Fibroblast of lung (primary cell): ENCODE results near the gene SETX. TPM values are rescaled to one million over a fixed set of nuclear protein-coding genes. Genes with fewer than 3 reads are reported as not detected.
"Not testable (repeated sequence)": the region's sequence is repeated elsewhere in the genome, so short reads cannot be mapped to it uniquely, and the experiment has no call there.

ENCODE experiments used
- DNase-seq, 2 donors: peaks; one replicate each; pipeline versions ENCODE4 v3.0.0 to v3.0.0-alpha.2; 2010; ENCODE audit warnings: low read depth in 2 of 2
- H2AFZ ChIP-seq: 2 replicates; pipeline ENCODE4 v1.5.1; 2012; ENCODE audit warnings: low read length, control low read depth, inconsistent platforms
- H3K27ac ChIP-seq: 2 replicates; pipeline ENCODE4 v1.5.1; 2011; ENCODE audit warnings: low read length, control low read depth; ENCODE audit not compliant: insufficient read depth
- H3K27me3 ChIP-seq: 2 replicates; pipeline ENCODE4 v1.5.1; 2011; ENCODE audit warnings: mild to moderate bottlenecking, low read length; ENCODE audit not compliant: control insufficient read depth, insufficient read depth
- H3K36me3 ChIP-seq: 2 replicates; pipeline ENCODE4 v1.5.1; 2011; ENCODE audit warnings: low read length; ENCODE audit not compliant: control insufficient read depth, insufficient read depth
- H3K4me1 ChIP-seq: 2 replicates; pipeline ENCODE4 v1.5.1; 2011; ENCODE audit warnings: low read length; ENCODE audit not compliant: control insufficient read depth, insufficient read depth; ENCODE audit errors: extremely low read depth
- H3K4me2 ChIP-seq: 2 replicates; pipeline ENCODE4 v1.5.1; 2011; ENCODE audit warnings: low read length, control low read depth; ENCODE audit not compliant: insufficient read depth; ENCODE audit errors: extremely low read depth
- H3K4me3 ChIP-seq, 4 experiments: fragments of 200-600 bp in 1 of 4; sonication (generic) in 1 of 4; replicated peaks in 1 of 4; 2 replicates each; pipeline ENCODE4 v1.5.1; 2011 to 2016; ENCODE audit warnings: low read length in 4 of 4, low read depth in 3 of 4, mild to moderate bottlenecking in 3 of 4, control low read depth in 2 of 4, inconsistent platforms in 1 of 4, mixed read lengths in 1 of 4; ENCODE audit not compliant: insufficient read depth in 1 of 4; ENCODE audit errors: control extremely low read depth in 1 of 4
- H3K79me2 ChIP-seq: 2 replicates; pipeline ENCODE4 v1.5.1; 2012; ENCODE audit warnings: mild to moderate bottlenecking, low read length, inconsistent platforms; ENCODE audit not compliant: control insufficient read depth, insufficient read depth
- H3K9ac ChIP-seq: 2 replicates; pipeline ENCODE4 v1.5.1; 2011; ENCODE audit warnings: mild to moderate bottlenecking, low read length, control low read depth; ENCODE audit not compliant: insufficient read depth
- H3K9me3 ChIP-seq: 2 replicates; pipeline ENCODE4 v1.5.1; 2012; ENCODE audit warnings: low read depth, low read length; ENCODE audit not compliant: control insufficient read depth, insufficient read depth
- H4K20me1 ChIP-seq: 2 replicates; pipeline ENCODE4 v1.5.1; 2011; ENCODE audit warnings: low read length; ENCODE audit not compliant: control insufficient read depth, insufficient read depth; ENCODE audit errors: extremely low read depth
- CTCF ChIP-seq, 2 donors: IDR thresholded peaks in 1 of 2; conservative IDR thresholded peaks in 1 of 2; 1 replicate in 1 of 2; 2 replicates in 1 of 2; pipeline ENCODE4 v1.5.1; 2011 to 2012; ENCODE audit warnings: low read length in 2 of 2, control low read depth in 1 of 2, inconsistent platforms in 1 of 2, low read depth in 1 of 2, mild to moderate bottlenecking in 1 of 2
- EZH2 ChIP-seq: IDR thresholded peaks from 2 replicates; pipeline ENCODE4 v1.5.1; 2012; ENCODE audit warnings: low read length, control low read depth, mild to moderate bottlenecking; ENCODE audit errors: missing control alignments
- polyA plus RNA-seq, 2 donors: library from polyadenylated mRNA; depleted of rRNA in 1 of 2; stranded (reverse) in 1 of 2; unstranded in 1 of 2; fragments of >200 nt; gene quantifications; 2 replicates each; pipeline ENCODE4 v1.2.1, GENCODE V29; 2011 to 2012; ENCODE audit warnings: missing spikeins in 1 of 2
- total RNA-seq: library from RNA; depleted of rRNA; stranded (reverse); fragments of >200 nt; gene quantifications from 2 replicates; pipeline ENCODE4 v1.2.1, GENCODE V29; 2014

Gene SETX
- total and polyA plus RNA-seq, 2 donors (not counting 1 experiment from before 2014, with no cell fraction given), result 31.5 to 78.3 TPM

DNA sequence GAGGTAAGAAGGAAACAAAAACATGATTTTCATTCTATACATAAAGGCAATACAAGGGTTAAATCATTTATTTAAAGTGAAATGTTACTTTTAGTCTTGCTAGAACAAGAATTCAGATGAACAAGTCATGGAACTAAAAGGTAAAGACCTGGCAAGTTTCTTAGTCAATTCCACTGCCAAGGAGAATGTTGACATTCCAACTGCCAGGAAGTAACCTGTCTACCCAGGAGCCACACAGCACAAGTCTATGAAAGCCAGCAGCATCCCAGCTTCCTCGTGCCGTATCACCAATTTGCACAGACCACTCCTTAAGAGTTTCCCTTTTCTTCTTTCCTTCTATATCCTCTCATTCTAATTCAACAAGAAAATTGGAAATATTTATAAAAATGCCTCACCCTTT, 79.9 kb downstream of the SETX start:
- Histone ChIP-seq H3K4me3 (no peak overlapping the region), H2AFZ (no peak overlapping the region), H3K27ac (no peak overlapping the region), H3K27me3 (no peaks in the 10 kb centered on the region), H3K9me3 (no peaks in the 10 kb centered on the region), H4K20me1 (no peaks in the 10 kb centered on the region), H3K4me1 (no peaks in the 10 kb centered on the region), H3K79me2 (no peaks in the 10 kb centered on the region), H3K9ac (no peak overlapping the region), H3K4me2 (no peak overlapping the region), H3K36me3 (peaks cover 27% of the 10 kb centered on the region)
- DNase-seq, result no peak
- TF ChIP-seq EZH2 (no peak), CTCF (conservative IDR thresholded peaks at IDR 0.05 in 1 of 2, IDR thresholded peaks at IDR 0.05 in 1 of 2; ENCODE audit: low read depth in 1 of 2, low read length in 2 of 2) (no peak)

GRCh38 chr9:132269704-132270516, 84.9 kb downstream of the SETX start:
- H4K20me1 ChIP-seq, H3K27ac ChIP-seq, H3K9ac ChIP-seq, H2AFZ ChIP-seq, H3K4me3 ChIP-seq, H3K9me3 ChIP-seq, H3K27me3 ChIP-seq, H3K4me2 ChIP-seq, H3K79me2 ChIP-seq, H3K4me1 ChIP-seq: not testable (repeated sequence)
- peak in 1 of 2 donors; percentile 54 for DNase-seq
- H3K36me3 ChIP-seq, result peaks cover 12% of the 10 kb centered on the region

DNA sequence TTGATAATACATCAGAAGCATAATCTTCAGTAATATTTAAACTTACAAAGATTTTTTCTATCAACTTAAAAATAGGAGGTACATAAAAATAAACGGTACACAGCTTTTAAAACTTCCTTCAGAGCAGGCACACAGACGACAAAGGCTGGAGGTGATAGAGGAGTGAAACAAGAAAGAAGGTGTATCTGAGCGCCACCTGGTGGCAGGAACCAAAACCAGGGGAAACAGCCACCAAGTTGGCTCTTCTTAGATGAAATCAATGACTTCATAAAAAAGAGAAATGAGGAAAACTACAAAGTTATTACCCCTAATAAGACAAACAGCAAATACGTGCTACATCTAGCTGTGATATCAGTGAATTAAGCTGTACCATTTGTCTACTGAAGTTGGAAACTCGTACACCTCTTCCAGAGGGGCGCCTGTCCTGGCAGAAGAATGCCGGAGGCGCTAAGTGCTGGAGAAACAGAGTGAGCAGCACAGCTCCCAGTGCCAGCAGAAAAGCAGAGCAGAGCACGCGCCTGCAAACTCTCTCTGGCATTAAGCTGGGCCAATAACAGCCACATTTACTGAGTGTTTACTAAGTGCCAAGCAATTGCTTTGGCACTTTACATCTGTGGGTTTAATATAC, 85.9 kb downstream of the SETX start:
- TF ChIP-seq EZH2 (no peak), CTCF (conservative IDR thresholded peaks at IDR 0.05 in 1 of 2, IDR thresholded peaks at IDR 0.05 in 1 of 2; ENCODE audit: low read depth in 1 of 2, low read length in 2 of 2) (peak; percentile 75 to 95)
- no peak overlapping the region for H2AFZ ChIP-seq
- no peak overlapping the region for H3K4me3 ChIP-seq
- no peak overlapping the region for H3K9ac ChIP-seq
- no peaks in the 10 kb centered on the region for H3K79me2 ChIP-seq
- peaks cover 13% of the 10 kb centered on the region for H3K36me3 ChIP-seq
- H3K27ac ChIP-seq, result no peak overlapping the region
- H3K27me3 ChIP-seq, result no peaks in the 10 kb centered on the region
- no peaks in the 10 kb centered on the region for H3K4me1 ChIP-seq
- no peaks in the 10 kb centered on the region for H3K9me3 ChIP-seq
- no peaks in the 10 kb centered on the region for H4K20me1 ChIP-seq
- H3K4me2 ChIP-seq, result no peak overlapping the region
- peak; percentile 47 to 65 for DNase-seq
